GM18907 (cell line): ENCODE data around the gene ZFYVE1.
"Not testable (repeated sequence)": the region's sequence is repeated elsewhere in the genome, so short reads cannot be mapped to it uniquely, and the experiment has no call there.

Experiments used
- ATAC-seq: cut with Tn5 transposase; IDR thresholded peaks from one replicate; pipeline ENCODE4 v1.9.1; 2021; ENCODE audit warnings: mild to moderate bottlenecking, moderate library complexity; ENCODE audit not compliant: unreplicated experiment

Gene ZFYVE1

GRCh38 chr14:72961016-72961415 is 65.9 kb downstream of the ZFYVE1 start:
- ATAC-seq, result not testable (repeated sequence)

GRCh38 chr14:72958548-72958947 is 68.4 kb downstream of the ZFYVE1 start:
- no peak for ATAC-seq

- no peak for ATAC-seq
Observed at GRCh38 chr14:72957213-72957612, 69.7 kb downstream of the ZFYVE1 start.

- not testable (repeated sequence) for ATAC-seq
Observed at GRCh38 chr14:72956741-72957140, 70.2 kb downstream of the ZFYVE1 start.

GRCh38 chr14:72952171-72952570 is 74.7 kb downstream of the ZFYVE1 start:
- ATAC-seq, result no peak

- ATAC-seq, result no peak
Observed at GRCh38 chr14:72948481-72949138, 78.3 kb downstream of the ZFYVE1 start.

GRCh38 chr14:72947366-72948160 is 79.3 kb downstream of the ZFYVE1 start:
- no peak for ATAC-seq

GRCh38 chr14:72946491-72946890 is 80.4 kb downstream of the ZFYVE1 start:
- no peak for ATAC-seq

GRCh38 chr14:72945356-72946027 is 81.4 kb downstream of the ZFYVE1 start:
- ATAC-seq, result no peak

- ATAC-seq, result no peak
Observed at GRCh38 chr14:72943876-72944430, 83.0 kb downstream of the ZFYVE1 start.

GRCh38 chr14:72942934-72943333 is 84.0 kb downstream of the ZFYVE1 start:
- no peak for ATAC-seq

- ATAC-seq, result no peak
Observed at GRCh38 chr14:72941286-72941985, 85.5 kb downstream of the ZFYVE1 start.

GRCh38 chr14:72939630-72940029 is 87.3 kb downstream of the ZFYVE1 start:
- no peak for ATAC-seq

- no peak for ATAC-seq
Observed at GRCh38 chr14:72932893-72933292, 94.0 kb downstream of the ZFYVE1 start.

GRCh38 chr14:72929316-72930080 is 97.4 kb downstream of the ZFYVE1 start:
- no peak for ATAC-seq

GRCh38 chr14:72928872-72929271 is 98.0 kb downstream of the ZFYVE1 start:
- ATAC-seq, result no peak

GRCh38 chr14:72926292-72927028 is 100.4 kb downstream of the ZFYVE1 start, which contains the start of gene DCAF4:
Gene DCAF4 (plus strand): TSS chr14:72926464. CDS start chr14:72937979, 11,515 bp downstream.
- peak; percentile 97 for ATAC-seq

GRCh38 chr14:72925815-72926291 is 101.1 kb downstream of the ZFYVE1 start:
- peak; percentile 28 for ATAC-seq

GRCh38 chr14:72925171-72925759 is 101.6 kb downstream of the ZFYVE1 start:
- ATAC-seq, result no peak
